ENCODE measurements around the gene UCP2. TPM values are rescaled to one million over a fixed set of nuclear protein-coding genes. Genes with fewer than 3 reads are reported as not detected.

Gene UCP2
- total RNA-seq, 1 experiment from 2014 or later: 2.0 TPM

DNA sequence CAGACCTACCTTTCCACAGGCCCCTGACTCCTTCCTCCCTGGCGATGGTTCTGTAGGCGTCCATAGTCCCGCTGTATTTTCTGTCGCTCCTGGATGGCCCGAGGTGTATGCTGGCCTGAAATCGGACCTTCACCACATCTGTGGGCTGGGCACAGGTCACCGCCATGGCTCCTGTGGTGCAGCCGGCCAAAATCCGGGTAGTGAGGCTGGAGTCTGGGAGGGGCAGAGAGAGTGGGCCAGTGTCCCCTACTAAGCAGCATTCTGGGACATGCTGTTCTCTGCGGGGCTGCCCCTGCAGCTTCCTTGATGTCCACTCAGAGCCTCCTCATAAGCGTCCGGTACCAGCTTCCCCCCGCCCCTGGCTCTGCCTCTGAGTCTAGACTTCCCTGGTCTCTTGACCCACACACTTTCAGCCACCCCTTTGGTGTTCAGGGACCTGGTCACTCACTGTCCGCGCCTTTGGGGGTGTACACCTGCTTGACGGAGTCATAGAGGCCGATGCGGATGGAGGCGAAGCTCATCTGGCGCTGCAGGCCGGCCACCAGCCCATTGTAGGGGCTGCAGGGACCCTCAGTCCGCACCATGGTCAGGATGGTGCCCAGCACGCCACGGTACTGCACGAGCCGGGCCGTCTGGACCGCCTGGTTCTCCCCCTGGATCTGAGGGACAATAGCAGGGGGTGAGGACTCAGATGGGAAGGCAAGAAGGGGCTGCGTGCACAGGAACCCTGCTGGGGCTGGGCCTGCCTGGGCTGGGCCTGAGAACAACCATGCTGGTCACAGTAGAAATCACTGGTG lies 23.3 kb upstream of the UCP2 start:
- DNase-seq (ENCODE audit: low read depth in 1 of 2, low spot score in 2 of 2): no peak
- Histone ChIP-seq H3K4me3 (no peak overlapping the region), H3K9me3 (replicated peaks) (no peaks in the 10 kb centered on the region), H3K4me1 (replicated peaks) (no peaks in the 10 kb centered on the region), H3K27ac (no peak overlapping the region), H3K36me3 (no peaks in the 10 kb centered on the region), H3K27me3 (replicated peaks) (no peaks in the 10 kb centered on the region)

DNA sequence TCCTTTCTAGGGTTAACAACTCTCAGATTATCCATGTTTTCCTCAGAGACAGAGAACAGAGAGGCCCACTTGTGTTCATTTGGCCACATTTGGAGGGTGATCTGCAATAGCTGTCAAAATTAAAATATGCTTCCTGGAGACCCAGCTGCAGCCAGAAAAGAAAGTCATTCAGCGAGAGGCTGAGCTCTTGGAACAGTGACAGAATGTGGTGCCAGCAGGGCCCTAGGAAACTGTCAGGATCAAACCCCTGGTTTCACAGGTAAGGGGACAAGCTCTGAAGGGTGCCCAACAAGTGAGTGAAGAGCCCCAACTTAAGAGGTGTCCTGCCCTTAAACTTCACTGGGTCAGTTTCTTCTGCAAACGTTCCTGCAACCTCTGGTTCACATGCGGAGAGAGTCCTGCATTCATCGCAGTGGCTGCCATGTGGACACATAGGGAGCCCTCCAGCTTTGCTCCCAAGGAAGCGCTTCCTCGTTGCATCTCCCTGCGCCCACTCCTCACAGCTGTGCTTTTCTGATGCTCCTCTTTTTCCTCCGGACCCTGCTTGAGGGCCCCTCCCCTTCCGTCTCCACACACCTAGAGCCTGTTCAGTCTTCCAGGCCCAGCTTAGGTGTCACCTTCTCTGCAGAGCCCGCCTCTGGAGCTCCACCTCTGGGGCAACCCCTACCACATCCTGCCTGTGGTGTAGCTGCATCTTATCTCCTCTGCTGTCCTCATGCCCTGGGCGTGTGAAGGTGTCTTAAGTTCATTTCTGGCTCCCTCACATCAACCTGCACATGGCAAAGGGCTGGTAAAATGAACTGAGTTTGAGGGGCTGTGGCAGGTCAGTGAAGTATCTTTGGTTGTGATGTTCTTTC lies 22.3 kb upstream of the UCP2 start:
- Histone ChIP-seq H3K4me1 (replicated peaks) (no peaks in the 10 kb centered on the region), H3K36me3 (no peaks in the 10 kb centered on the region), H3K27ac (no peak overlapping the region), H3K4me3 (no peak overlapping the region), H3K9me3 (replicated peaks) (no peaks in the 10 kb centered on the region), H3K27me3 (replicated peaks) (no peaks in the 10 kb centered on the region)
- no peak for DNase-seq (ENCODE audit: low read depth in 1 of 2, low spot score in 2 of 2)

DNA sequence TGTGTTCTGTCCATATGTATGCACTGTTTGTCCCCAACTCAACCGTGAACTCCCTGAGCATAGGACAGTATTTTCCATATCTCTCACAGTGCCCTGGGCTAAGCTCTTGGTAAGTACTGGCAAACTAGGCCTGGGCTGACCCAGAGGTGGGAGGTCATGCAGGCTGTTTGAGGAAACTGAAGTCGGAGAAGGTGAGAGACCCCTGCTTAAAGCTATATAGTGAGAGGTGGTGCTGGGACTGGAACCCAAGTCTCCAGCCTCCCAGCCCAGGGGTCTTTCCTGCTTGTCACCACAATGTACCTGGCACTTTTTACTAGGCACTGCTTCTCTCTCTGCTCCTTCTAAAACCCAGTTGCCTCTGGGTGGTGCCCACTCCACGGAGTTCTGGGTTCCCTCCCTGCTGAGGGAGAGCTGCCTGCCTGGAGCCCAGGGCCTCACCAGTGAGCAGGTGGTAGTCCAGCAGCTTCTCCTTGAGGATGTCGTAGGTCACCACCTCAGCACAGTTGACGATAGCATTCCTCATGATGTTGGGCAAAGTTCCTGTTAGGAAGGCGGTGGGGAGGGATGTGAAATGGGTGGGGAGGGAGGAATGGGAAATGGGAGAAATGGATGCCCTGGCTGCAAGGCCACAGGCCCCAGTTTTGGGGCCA lies 21.5 kb upstream of the UCP2 start:
- Histone ChIP-seq H3K27ac (no peak overlapping the region), H3K27me3 (replicated peaks) (no peaks in the 10 kb centered on the region), H3K36me3 (no peaks in the 10 kb centered on the region), H3K4me3 (no peak overlapping the region), H3K4me1 (replicated peaks) (no peaks in the 10 kb centered on the region), H3K9me3 (replicated peaks) (no peaks in the 10 kb centered on the region)
- DNase-seq (ENCODE audit: low read depth in 1 of 2, low spot score in 2 of 2): no peak

DNA sequence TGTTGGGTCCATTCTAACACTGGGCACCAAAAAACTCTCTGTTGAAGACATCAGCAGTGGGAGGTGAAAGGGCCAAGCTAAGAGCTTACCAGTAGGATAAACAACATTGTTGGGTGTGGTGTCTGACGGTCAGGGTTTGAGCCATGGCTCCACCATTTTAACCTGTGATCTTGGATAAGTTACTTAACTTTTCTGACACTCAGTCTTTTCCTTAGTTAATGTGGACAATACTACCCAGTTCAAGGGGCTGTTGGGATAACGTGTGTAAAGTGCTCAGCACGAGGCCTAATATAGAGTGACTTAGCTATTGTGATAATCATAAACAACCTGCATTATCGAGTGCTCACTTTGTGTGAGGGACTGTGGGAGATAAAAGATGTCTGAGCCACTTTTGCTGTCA lies 20.2 kb upstream of the UCP2 start:
- Histone ChIP-seq H3K36me3 (no peaks in the 10 kb centered on the region), H3K9me3 (replicated peaks) (no peaks in the 10 kb centered on the region), H3K27ac (no peak overlapping the region), H3K27me3 (replicated peaks) (no peaks in the 10 kb centered on the region), H3K4me3 (no peak overlapping the region), H3K4me1 (replicated peaks) (no peaks in the 10 kb centered on the region)
- DNase-seq (ENCODE audit: low read depth in 1 of 2, low spot score in 2 of 2): no peak

DNA sequence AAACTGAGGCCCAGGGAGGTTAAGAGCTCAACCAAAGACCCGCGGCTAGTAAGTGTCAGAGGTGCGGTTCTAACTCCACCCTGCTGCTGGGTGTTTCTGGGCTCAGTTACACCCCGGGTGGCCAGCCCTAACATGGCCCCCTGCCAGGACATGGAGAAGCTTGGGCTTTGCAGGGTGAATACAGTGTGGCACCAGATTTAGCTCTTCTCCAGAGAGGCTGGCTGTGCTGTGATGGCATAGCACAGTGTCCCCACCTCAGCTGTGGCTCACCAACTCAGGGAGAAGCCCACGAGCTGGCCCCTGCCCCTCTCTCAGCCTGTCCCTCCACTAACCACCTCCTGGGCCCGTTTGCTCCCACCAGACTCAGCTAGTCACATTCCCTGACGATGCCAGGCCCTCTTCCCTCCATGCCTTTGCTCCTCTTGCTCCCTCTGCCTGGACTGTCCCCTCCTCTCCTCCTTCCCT lies 19.2 kb upstream of the UCP2 start:
- Histone ChIP-seq H3K4me1 (replicated peaks) (no peaks in the 10 kb centered on the region), H3K36me3 (no peaks in the 10 kb centered on the region), H3K27ac (no peak overlapping the region), H3K27me3 (replicated peaks) (no peaks in the 10 kb centered on the region), H3K9me3 (replicated peaks) (no peaks in the 10 kb centered on the region), H3K4me3 (no peak overlapping the region)
- no peak for DNase-seq (ENCODE audit: low read depth in 1 of 2, low spot score in 2 of 2)

DNA sequence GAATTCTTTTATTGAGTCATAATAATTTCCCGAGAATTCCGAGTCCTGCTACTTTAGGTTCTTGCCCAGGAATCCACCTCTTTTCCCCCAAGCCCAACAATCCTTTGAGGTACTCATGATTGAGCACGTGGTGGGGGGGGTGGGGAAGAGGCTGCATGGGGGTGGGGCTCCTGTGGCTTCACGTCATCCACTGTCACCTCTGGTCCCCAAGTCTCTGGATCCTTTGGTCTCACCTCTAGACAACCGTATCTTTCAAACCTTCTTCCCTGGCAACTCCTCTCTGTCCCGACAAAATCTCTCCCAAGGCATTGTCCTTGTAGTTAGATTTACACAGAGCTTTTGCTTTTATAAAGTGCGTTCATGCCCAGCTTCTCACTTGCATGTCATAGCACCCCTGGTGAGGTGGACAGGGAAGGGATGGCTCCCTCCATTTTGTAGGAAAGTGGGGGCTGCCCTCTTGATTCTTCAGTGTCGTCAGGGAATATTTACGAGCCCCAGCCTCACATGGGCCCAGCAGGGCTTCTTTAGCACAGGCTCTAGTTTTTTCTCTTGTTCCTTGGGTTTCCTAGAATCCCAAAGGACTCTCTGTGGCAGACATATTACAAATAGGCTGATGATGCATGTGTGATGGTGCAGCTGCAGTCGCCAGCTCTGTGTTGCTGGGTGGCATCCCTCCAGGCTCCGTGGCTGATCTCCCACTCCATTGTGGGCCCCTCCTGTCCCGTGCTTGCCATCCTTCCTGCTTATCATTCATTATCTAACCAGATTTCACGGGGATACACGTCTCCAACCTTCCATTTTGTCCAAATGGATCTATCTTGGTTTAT lies 17.9 kb upstream of the UCP2 start:
- Histone ChIP-seq H3K36me3 (no peaks in the 10 kb centered on the region), H3K4me3 (no peak overlapping the region), H3K9me3 (replicated peaks) (no peaks in the 10 kb centered on the region), H3K4me1 (replicated peaks) (no peaks in the 10 kb centered on the region), H3K27ac (no peak overlapping the region), H3K27me3 (replicated peaks) (no peaks in the 10 kb centered on the region)
- no peak for DNase-seq (ENCODE audit: low read depth in 1 of 2, low spot score in 2 of 2)

DNA sequence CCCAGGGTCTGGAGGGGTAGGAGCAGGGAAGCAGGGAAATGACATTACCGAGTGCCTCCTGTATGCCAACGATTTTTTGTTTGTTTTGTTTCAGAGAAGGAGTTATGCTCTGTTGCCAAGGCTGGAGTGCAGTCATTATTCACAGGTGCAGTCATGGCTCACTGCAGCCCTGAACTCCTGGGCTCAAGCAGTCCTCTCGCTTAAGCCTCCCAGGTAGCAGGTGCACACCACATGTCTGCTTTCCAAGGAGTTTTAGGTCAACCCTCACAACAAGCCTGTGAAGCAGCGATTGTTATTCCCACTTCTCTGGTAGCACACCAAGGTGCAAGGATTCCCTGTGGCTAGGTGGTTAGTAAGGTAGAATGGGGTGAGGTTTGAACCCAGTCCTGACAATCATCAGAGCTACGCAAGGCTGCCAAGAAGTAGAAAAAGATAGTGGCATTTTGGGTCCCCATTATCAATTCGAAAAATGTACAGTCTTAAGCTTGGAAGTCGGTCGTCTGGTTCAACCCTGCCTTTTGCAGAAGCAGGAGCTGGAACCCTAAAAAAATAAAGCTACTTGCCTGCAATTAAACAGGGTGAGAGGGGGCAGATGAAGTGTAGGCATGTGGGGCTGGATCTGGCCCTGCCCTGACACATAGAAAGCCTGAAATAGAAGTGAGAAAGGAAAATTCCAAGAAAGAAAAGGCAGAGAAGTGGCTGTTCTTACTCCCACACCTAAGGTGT lies 17.1 kb upstream of the UCP2 start:
- Histone ChIP-seq H3K27ac (no peak overlapping the region), H3K4me3 (no peak overlapping the region), H3K4me1 (replicated peaks) (no peaks in the 10 kb centered on the region), H3K27me3 (replicated peaks) (no peaks in the 10 kb centered on the region), H3K36me3 (no peaks in the 10 kb centered on the region), H3K9me3 (replicated peaks) (no peaks in the 10 kb centered on the region)
- DNase-seq (ENCODE audit: low read depth in 1 of 2, low spot score in 2 of 2): no peak

DNA sequence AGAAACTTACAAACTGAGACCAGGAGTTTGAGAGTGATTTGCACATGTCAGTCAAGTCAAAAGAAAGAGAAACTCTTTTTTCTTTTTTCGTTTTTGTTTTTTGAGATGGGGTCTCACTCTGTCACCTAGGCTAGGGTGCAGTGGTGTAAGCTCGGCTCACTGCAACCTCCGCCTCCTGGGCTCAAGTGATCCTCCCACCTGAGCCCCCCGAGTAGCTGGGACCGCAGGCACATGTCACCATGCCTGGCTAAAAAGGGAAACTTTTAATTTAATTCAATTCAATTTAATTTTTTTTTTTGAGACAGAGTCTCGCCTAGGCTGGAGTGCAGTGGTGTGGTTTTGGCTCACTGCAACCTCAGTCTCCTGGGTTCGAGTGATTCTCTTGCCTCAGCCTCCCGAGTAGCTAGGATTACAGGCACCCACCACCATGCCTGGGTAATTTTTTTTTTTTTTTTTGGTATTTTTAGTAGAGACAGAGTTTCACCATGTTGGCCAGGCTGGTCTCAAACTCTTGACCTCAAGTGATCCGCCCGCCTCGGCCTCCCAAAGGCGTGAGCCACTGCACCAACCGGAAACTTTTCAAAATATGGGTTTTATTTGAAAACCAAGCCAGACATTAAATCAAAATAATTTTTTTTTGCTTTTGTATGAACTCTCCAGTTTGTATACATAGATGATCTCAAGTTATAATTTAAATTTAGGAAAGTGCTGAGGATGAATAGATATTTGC lies 16.4 kb upstream of the UCP2 start:
- Histone ChIP-seq H3K27me3 (replicated peaks) (no peaks in the 10 kb centered on the region), H3K4me3 (no peak overlapping the region), H3K4me1 (replicated peaks) (no peaks in the 10 kb centered on the region), H3K36me3 (no peaks in the 10 kb centered on the region), H3K27ac (no peak overlapping the region), H3K9me3 (replicated peaks) (no peaks in the 10 kb centered on the region)
- DNase-seq (ENCODE audit: low read depth in 1 of 2, low spot score in 2 of 2): no peak

DNA sequence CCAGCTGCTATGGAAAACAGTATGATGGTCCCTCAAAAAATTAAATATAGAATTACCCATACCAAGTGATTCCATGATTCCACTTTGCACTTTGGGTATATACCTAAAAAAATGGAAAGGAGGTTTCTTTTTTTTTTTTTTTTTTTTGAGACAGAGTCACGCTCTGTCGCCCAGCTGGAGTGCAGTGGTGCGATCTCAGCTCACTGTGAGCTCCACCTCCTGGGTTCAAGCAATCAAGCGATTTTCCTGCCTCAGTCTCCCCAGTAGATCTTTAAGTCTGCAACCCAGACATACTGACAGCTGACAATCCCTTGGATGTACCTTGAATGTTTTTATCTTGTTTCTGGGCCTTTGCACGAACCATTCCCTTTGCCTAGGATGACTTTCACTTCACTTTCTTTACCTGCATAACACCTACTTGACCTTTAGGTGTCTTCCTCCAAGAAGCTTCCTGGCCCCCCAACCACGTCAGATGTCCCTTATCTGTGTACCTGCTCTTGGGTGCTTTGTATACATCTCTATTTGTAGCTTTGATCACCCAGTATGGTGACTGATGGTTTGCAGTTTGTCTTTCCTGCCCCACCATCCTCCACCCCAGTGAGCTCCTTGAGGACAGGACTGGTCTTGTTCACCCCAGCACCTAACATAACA lies 14.6 kb upstream of the UCP2 start:
- H3K9me3 ChIP-seq (replicated peaks): no peaks in the 10 kb centered on the region
- H3K27me3 ChIP-seq (replicated peaks): no peaks in the 10 kb centered on the region
- DNase-seq (ENCODE audit: low read depth in 1 of 2, low spot score in 2 of 2): no peak
- H3K4me1 ChIP-seq (replicated peaks): no peaks in the 10 kb centered on the region
- H3K4me3 ChIP-seq: no peak overlapping the region
- no peaks in the 10 kb centered on the region for H3K36me3 ChIP-seq
- H3K27ac ChIP-seq: no peak overlapping the region

DNA sequence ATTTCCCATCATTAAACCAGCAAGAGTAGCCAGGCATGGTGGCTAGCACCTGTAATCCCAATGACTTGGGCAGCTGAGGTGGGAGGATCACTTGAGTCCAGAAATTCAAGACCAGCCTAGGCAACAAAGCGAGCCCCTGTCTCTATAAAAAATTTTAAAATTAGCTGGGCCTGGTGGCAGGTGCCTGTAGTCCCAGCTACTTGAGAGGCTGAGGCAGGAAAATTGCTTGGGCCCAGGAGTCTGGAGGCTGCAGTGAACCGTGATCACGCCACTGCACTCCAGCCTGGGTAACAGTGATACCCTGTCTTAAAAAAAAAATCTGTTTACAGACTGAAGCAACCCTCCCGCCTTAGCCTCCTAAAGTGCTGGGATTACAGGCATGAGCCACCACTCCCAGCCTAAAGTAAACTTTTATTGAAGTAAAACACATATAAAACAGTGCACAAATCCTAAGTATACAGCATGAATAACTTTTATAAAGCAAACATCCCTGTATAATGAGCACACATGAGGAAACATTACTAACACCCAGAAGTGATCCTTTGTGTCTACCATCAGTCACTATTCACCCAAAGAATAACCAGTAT lies 13.6 kb upstream of the UCP2 start:
- Histone ChIP-seq H3K27ac (no peak overlapping the region), H3K36me3 (no peaks in the 10 kb centered on the region), H3K27me3 (replicated peaks) (no peaks in the 10 kb centered on the region), H3K4me1 (replicated peaks) (no peaks in the 10 kb centered on the region), H3K4me3 (no peak overlapping the region), H3K9me3 (replicated peaks) (no peaks in the 10 kb centered on the region)
- DNase-seq (ENCODE audit: low read depth in 1 of 2, low spot score in 2 of 2): no peak

DNA sequence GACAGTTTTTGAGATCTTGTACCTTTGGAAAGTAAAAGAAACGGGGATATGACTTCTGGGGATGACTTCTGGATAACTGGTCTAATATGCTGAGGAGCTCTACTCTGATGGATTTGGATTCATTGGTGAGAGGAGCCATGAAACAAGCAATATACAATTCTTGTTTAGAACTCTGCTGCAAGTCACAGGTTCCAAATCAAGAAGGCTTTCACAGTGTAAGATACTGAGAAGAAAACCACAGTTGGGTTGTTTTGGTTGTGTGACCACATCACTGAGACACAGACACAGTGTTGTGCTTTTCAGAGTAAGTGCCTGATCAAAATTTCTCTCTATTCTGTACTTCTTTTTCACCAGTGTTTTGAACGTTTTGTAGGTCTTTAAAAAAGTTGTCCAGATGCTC lies 13.1 kb upstream of the UCP2 start:
- Histone ChIP-seq H3K9me3 (replicated peaks) (no peaks in the 10 kb centered on the region), H3K27me3 (replicated peaks) (no peaks in the 10 kb centered on the region), H3K27ac (no peak overlapping the region), H3K36me3 (no peaks in the 10 kb centered on the region), H3K4me1 (replicated peaks) (no peaks in the 10 kb centered on the region), H3K4me3 (no peak overlapping the region)
- DNase-seq (ENCODE audit: low read depth in 1 of 2, low spot score in 2 of 2): no peak

DNA sequence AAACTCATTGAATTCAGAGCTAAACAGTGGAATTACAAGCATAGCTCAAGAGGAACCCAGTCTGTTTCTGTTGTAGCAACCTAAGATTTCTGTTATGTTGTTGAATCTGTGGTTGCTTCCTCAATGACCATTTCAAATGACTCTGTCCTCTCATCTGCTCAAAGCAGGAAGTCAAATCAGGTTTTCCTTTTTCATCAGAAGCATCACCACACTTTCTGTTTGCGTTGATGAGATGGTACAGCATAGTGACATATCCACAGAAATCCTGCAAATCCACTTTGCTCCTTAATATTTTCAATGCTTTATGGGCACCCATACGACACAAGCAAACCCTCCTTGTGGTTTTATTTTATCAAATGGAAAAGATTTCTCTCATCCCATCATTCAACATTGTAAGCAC lies 12.6 kb upstream of the UCP2 start:
- no peaks in the 10 kb centered on the region for H3K27me3 ChIP-seq (replicated peaks)
- DNase-seq (ENCODE audit: low read depth in 1 of 2, low spot score in 2 of 2): no peak
- H3K27ac ChIP-seq: no peak overlapping the region
- no peaks in the 10 kb centered on the region for H3K9me3 ChIP-seq (replicated peaks)
- H3K4me1 ChIP-seq (replicated peaks): no peaks in the 10 kb centered on the region
- H3K36me3 ChIP-seq: no peaks in the 10 kb centered on the region
- no peak overlapping the region for H3K4me3 ChIP-seq
